A549 treated with GW870086 at 1 μM for 4 hours (cell line): ENCODE measurements around the gene GRM1. TPM values are rescaled to one million over a fixed set of nuclear protein-coding genes. Genes with fewer than 3 reads are reported as not detected.

Source experiments
- total RNA-seq: library from RNA; stranded (reverse); fragments of 200-300 nt; extraction: Qiagen RNA extraction; gene quantifications from 5 replicates; pipeline ENCODE4 v1.2.3, GENCODE V29; 2022; ENCODE audit warnings: low read depth

GRM1 gene
- 0.02 to 0.03 TPM (median 0.03 TPM) in 3 of 5 replicates, not detected in the others for total RNA-seq

GRCh38 chr6:146028851-146029572, at the start of gene GRM1:
GRM1 (plus strand) TSS chr6:146029062; CDS start chr6:146029518, 456 bp downstream.

Other genes starting within 250 kb of the GRM1 start
- gene FBXO30, start 214.3 kb upstream of the GRM1 start, total RNA-seq: 3.5 to 6.1 TPM (median 5.3 TPM) in 5 replicates
- gene SHPRH, start 64.7 kb upstream of the GRM1 start, total RNA-seq: 1.9 to 3.6 TPM (median 3.3 TPM) in 5 replicates